ENCODE measurements around the gene STK36.

- TF ChIP-seq CTCF (IDR thresholded peaks at IDR 0.05) = no peak
- TF ChIP-seq EP300 (IDR thresholded peaks at IDR 0.05; ENCODE audit: low read depth) = no peak
- no peak for TF ChIP-seq POLR2A (IDR thresholded peaks at IDR 0.05)
- no peak for TF ChIP-seq POLR2AphosphoS5 (IDR thresholded peaks at IDR 0.05)
Measured at GRCh38 chr2:218703341-218703740, 31.5 kb downstream of the STK36 start.

All from transverse colon (tissue), 4 donors.